HepG2 (cell line): ENCODE measurements around the gene BBLN. TPM values are rescaled to one million over a fixed set of nuclear protein-coding genes. Genes with fewer than 3 reads are reported as not detected.

Experiments used
- ARNTL ChIP-seq: sonication (generic); formaldehyde crosslinking; IDR thresholded peaks from 2 replicates; pipeline ENCODE4 v1.4.0; 2020; ENCODE audit warnings: mild to moderate bottlenecking, missing genetic modification reagents
- ATAD3A ChIP-seq: sonication (generic); formaldehyde crosslinking; IDR thresholded peaks from 2 replicates; pipeline ENCODE4 v1.4.0; 2020; ENCODE audit warnings: missing genetic modification reagents
- BRCA1 ChIP-seq: sonication (generic); formaldehyde crosslinking; IDR thresholded peaks from 2 replicates; pipeline ENCODE4 v1.4.0; 2020; ENCODE audit warnings: missing genetic modification reagents
- HCFC1 ChIP-seq: fragments of 150-350 bp; IDR thresholded peaks from 2 replicates; pipeline ENCODE4 v1.6.1; 2014; ENCODE audit warnings: low read depth, low read length
- HMGA1 ChIP-seq: sonication (generic); formaldehyde crosslinking; conservative IDR thresholded peaks from 2 replicates; pipeline ENCODE4 v1.4.0; 2020; ENCODE audit warnings: missing genetic modification reagents
- JDP2 ChIP-seq: sonication (generic); formaldehyde crosslinking; IDR thresholded peaks from 2 replicates; pipeline ENCODE4 v1.8.1; 2022; ENCODE audit warnings: missing genetic modification reagents, borderline replicate concordance
- MYC ChIP-seq: sonication (generic); formaldehyde crosslinking; IDR thresholded peaks from 2 replicates; pipeline ENCODE4 v1.9.0; 2021; ENCODE audit warnings: missing genetic modification reagents, borderline replicate concordance
- NKX3-1 ChIP-seq: sonication (generic); formaldehyde crosslinking; IDR thresholded peaks from 2 replicates; pipeline ENCODE4 v1.5.0; 2020; ENCODE audit warnings: missing genetic modification reagents
- RBFOX2 ChIP-seq: fragments of 200-400 bp; formaldehyde crosslinking; IDR thresholded peaks from 2 replicates; pipeline ENCODE4 v1.6.1; 2017; ENCODE audit warnings: low read depth, mild to moderate bottlenecking, low read length
- RXRB ChIP-seq: IDR thresholded peaks from 2 replicates; pipeline ENCODE4 v1.6.1; 2016; ENCODE audit warnings: borderline replicate concordance, missing genetic modification reagents, missing compliant biosample characterization
- SIN3A ChIP-seq: IDR thresholded peaks from 2 replicates; pipeline ENCODE4 v1.6.1; 2011; ENCODE audit warnings: low read depth, mild to moderate bottlenecking, control low read depth, low read length, borderline replicate concordance
- SIN3B ChIP-seq: fragments of 150-350 bp; IDR thresholded peaks from 2 replicates; pipeline ENCODE4 v1.6.1; 2014; ENCODE audit warnings: low read length
- SP1 ChIP-seq, 2 experiments: fragments of 450-650 bp in 1 of 2; sonication (generic) in 1 of 2; formaldehyde crosslinking in 1 of 2; IDR thresholded peaks; 2 replicates each; pipeline versions ENCODE4 v1.4.0 to v1.6.1; 2016 to 2020; ENCODE audit warnings: missing genetic modification reagents in 1 of 2
- ZNF180 ChIP-seq: sonication (generic); formaldehyde crosslinking; IDR thresholded peaks from 2 replicates; pipeline ENCODE4 v1.4.0; 2020; ENCODE audit warnings: low read depth, missing genetic modification reagents, borderline replicate concordance
- ZNF282 ChIP-seq: fragments of 450-650 bp; IDR thresholded peaks from 2 replicates; pipeline ENCODE4 v1.6.1; 2018; ENCODE audit not compliant: partially characterized antibody
- ZNF446 ChIP-seq: sonication (generic); formaldehyde crosslinking; IDR thresholded peaks from 2 replicates; pipeline ENCODE4 v1.5.0; 2020; ENCODE audit warnings: mild to moderate bottlenecking, missing genetic modification reagents
- ZNF713 ChIP-seq: sonication (generic); formaldehyde crosslinking; IDR thresholded peaks from 2 replicates; pipeline ENCODE4 v1.4.0; 2020; ENCODE audit warnings: mild to moderate bottlenecking, missing genetic modification reagents
- polyA plus RNA-seq, 8 experiments: library from polyadenylated mRNA; depleted of rRNA in 3 of 8; stranded (reverse) in 7 of 8; unstranded in 1 of 8; fragments of >200 nt; fragmentation: Illumina TruSeq in 4 of 8; extraction: Trizol in 4 of 8; gene quantifications; 2 replicates each; pipeline versions ENCODE4 v1.2.1 to v1.2.3, GENCODE V29; 2011 to 2016; ENCODE audit warnings: low read depth in 4 of 8, missing spikeins in 1 of 8, mixed read lengths in 1 of 8; ENCODE audit not compliant: insufficient read depth in 1 of 8
- total RNA-seq, 5 experiments: library from RNA; depleted of rRNA; stranded (reverse); fragments of >200 nt; fragmentation: Illumina TruSeq; extraction: Trizol; gene quantifications; 2 replicates each; pipeline ENCODE4 v1.2.3, GENCODE V29; 2016; ENCODE audit warnings: low read depth in 1 of 5
- TF ChIP-seq, protein P1 (sequence below): sonication (generic); formaldehyde crosslinking; IDR thresholded peaks from 2 replicates; pipeline ENCODE4 v1.4.0; 2020; ENCODE audit warnings: mild to moderate bottlenecking, missing genetic modification reagents
- TF ChIP-seq, protein P2 (sequence below): IDR thresholded peaks from 2 replicates; pipeline ENCODE4 v1.6.1; 2016; ENCODE audit warnings: low read depth, borderline replicate concordance
- TF ChIP-seq, protein P3 (sequence below): sonication (generic); formaldehyde crosslinking; IDR thresholded peaks from 2 replicates; pipeline ENCODE4 v1.4.0; 2020; ENCODE audit warnings: missing genetic modification reagents

Gene BBLN
- total and polyA plus RNA-seq, 2 of the 13 experiments (the other 11 are each of a cell fraction or from before 2014, with no cell fraction given), result 27.6 to 33.1 TPM

DNA sequence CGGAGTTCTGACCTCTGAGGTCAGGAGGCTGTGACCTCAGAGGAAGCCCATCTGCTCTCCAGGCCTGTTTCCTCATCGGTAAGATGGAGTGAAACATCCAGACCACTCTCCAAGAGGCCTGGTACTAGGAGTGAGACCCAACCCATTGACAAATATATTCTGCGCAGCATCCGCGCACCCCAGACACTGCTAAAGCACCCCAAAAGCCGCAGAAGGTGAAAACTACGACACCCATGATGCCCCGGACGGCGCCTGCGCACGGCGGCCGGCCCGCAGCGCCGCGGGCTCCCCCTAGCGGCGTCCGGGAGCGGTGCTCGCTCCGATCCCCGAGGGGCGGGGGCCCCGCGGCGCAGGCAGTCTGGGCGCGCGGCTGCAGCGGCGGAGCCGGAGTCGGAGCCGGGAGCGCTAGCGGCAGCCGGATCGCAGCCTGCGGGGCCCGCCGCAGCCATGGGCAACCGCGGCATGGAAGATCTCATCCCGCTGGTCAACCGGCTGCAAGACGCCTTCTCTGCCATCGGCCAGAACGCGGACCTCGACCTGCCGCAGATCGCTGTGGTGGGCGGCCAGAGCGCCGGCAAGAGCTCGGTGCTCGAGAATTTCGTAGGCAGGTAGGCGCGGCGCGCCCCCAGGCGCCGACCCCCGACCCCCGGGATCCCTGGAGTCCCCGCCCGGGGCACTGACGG, 43.1 kb downstream of the BBLN start, which contains the start of gene DNM1 (continued):
- TF ChIP-seq RXRB (CRISPR knock-in tag), result no peak; the same call in 1 of the 2 replicates
- TF ChIP-seq SIN3B, result no peak
- TF ChIP-seq ZNF713 (CRISPR knock-in tag), result no peak
- TF ChIP-seq HMGA1 (CRISPR knock-in tag), result no peak
- TF ChIP-seq, protein P1, sequence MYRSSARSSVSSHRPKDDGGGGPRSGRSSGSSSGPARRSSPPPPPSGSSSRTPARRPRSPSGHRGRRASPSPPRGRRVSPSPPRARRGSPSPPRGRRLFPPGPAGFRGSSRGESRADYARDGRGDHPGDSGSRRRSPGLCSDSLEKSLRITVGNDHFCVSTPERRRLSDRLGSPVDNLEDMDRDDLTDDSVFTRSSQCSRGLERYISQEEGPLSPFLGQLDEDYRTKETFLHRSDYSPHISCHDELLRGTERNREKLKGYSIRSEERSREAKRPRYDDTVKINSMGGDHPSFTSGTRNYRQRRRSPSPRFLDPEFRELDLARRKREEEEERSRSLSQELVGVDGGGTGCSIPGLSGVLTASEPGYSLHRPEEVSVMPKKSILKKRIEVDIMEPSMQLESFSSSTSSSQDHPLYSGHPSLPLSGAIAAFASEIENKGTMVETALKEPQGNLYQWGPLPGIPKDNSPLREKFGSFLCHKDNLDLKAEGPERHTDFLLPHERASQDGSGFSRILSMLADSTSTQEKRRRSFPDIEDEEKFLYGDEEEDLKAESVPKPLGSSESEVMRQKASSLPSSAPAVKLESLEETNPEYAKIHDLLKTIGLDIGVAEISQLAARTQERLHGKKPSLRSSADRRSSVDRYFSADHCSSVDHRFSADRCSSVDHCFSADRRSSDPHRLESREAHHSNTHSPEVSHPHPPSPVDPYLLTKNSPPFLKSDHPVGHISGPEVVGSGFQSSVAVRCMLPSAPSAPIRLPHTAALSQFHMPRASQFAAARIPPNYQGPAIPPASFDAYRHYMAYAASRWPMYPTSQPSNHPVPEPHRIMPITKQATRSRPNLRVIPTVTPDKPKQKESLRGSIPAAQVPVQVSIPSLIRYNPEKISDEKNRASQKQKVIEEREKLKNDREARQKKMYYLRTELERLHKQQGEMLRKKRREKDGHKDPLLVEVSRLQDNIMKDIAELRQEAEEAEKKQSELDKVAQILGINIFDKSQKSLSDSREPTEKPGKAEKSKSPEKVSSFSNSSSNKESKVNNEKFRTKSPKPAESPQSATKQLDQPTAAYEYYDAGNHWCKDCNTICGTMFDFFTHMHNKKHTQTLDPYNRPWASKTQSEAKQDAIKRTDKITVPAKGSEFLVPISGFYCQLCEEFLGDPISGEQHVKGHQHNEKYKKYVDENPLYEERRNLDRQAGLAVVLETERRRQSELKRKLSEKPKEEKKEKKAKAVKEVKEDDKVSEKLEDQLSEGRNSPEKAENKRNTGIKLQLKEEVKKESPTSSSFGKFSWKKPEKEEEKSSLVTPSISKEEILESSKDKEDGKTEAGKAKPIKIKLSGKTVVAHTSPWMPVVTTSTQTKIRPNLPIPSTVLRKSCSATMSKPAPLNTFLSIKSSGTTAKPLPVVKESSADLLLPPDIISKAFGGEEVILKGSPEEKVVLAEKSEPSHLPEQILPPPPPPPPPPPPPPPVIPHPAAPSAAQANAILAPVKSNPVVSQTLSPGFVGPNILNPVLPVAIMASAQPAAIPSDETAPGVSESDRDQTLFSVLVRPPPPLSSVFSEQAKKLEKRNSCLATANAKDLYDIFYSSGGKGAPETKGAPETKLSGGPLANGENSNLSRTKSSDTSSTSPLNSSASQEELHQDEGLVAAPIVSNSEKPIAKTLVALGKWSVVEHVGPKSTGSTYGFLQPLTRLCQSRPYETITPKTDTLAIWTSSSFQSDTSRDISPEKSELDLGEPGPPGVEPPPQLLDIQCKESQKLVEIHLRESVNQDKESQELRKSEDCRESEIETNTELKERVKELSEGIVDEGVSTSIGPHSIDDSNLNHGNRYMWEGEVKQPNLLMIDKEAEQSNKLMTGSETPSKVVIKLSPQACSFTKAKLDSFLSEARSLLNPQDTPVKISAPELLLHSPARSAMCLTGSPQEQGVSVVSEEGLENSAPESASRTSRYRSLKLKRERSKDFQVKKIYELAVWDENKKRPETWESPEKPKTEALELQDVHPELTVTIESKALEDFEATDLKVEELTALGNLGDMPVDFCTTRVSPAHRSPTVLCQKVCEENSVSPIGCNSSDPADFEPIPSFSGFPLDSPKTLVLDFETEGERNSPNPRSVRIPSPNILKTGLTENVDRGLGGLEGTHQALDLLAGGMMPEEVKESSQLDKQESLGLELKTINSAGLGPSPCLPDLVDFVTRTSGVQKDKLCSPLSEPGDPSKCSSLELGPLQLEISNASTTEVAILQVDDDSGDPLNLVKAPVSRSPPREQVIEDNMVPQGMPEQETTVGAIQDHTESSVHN (CRISPR knock-in tag), result no peak
- TF ChIP-seq NKX3-1 (CRISPR knock-in tag), result no peak
- TF ChIP-seq HCFC1, result peak; percentile 87
- no peak for TF ChIP-seq ATAD3A (CRISPR knock-in tag)
- no peak for TF ChIP-seq ZNF180 (CRISPR knock-in tag)
- no peak for TF ChIP-seq RBFOX2
- TF ChIP-seq, protein P2, sequence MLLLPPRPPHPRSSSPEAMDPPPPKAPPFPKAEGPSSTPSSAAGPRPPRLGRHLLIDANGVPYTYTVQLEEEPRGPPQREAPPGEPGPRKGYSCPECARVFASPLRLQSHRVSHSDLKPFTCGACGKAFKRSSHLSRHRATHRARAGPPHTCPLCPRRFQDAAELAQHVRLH, result no peak
- TF ChIP-seq JDP2 (CRISPR knock-in tag), result no peak
- no peak for TF ChIP-seq MYC (CRISPR knock-in tag)
- TF ChIP-seq ZNF282, result no peak
- TF ChIP-seq SIN3A, result no peak
- TF ChIP-seq ARNTL (CRISPR knock-in tag), result no peak
- TF ChIP-seq, protein P3, sequence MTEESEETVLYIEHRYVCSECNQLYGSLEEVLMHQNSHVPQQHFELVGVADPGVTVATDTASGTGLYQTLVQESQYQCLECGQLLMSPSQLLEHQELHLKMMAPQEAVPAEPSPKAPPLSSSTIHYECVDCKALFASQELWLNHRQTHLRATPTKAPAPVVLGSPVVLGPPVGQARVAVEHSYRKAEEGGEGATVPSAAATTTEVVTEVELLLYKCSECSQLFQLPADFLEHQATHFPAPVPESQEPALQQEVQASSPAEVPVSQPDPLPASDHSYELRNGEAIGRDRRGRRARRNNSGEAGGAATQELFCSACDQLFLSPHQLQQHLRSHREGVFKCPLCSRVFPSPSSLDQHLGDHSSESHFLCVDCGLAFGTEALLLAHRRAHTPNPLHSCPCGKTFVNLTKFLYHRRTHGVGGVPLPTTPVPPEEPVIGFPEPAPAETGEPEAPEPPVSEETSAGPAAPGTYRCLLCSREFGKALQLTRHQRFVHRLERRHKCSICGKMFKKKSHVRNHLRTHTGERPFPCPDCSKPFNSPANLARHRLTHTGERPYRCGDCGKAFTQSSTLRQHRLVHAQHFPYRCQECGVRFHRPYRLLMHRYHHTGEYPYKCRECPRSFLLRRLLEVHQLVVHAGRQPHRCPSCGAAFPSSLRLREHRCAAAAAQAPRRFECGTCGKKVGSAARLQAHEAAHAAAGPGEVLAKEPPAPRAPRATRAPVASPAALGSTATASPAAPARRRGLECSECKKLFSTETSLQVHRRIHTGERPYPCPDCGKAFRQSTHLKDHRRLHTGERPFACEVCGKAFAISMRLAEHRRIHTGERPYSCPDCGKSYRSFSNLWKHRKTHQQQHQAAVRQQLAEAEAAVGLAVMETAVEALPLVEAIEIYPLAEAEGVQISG (CRISPR knock-in tag), result peak; percentile 85
- no peak for TF ChIP-seq ZNF446 (CRISPR knock-in tag)
- TF ChIP-seq BRCA1 (CRISPR knock-in tag), result no peak
- TF ChIP-seq SP1 (IDR thresholded peaks at IDR 0.05), result no peak
- no peak for TF ChIP-seq SP1 (CRISPR knock-in tag; IDR thresholded peaks at IDR 0.05)
